Effector memory CD4-positive, alpha-beta T cell (primary cell): ENCODE data around the gene ATL1.

Source experiments
- DNase-seq, 3 donors: peaks; one replicate each; pipeline ENCODE4 v3.0.0-alpha.2; 2020
- H3K27ac ChIP-seq: 2 replicates; pipeline ENCODE4 v1.7.0; 2013; ENCODE audit warnings: mild to moderate bottlenecking, low read length, moderate library complexity; ENCODE audit not compliant: insufficient read depth, poor library complexity, severe bottlenecking
- H3K27me3 ChIP-seq: replicated peaks from 2 replicates; pipeline ENCODE4 v1.7.0; 2013; ENCODE audit warnings: mild to moderate bottlenecking, low read length; ENCODE audit not compliant: insufficient read depth, control insufficient read depth, poor library complexity, severe bottlenecking
- H3K36me3 ChIP-seq: 2 replicates; pipeline ENCODE4 v1.7.0; 2013; ENCODE audit warnings: mild to moderate bottlenecking, low read length, moderate library complexity; ENCODE audit not compliant: control insufficient read depth, insufficient read depth
- H3K4me1 ChIP-seq: 2 replicates; pipeline ENCODE4 v1.7.0; 2013; ENCODE audit warnings: low read length, mild to moderate bottlenecking; ENCODE audit not compliant: control insufficient read depth, insufficient read depth, poor library complexity, severe bottlenecking
- H3K4me3 ChIP-seq: 2 replicates; pipeline ENCODE4 v1.7.0; 2013; ENCODE audit warnings: low read length, low read depth, mild to moderate bottlenecking; ENCODE audit not compliant: insufficient read depth, poor library complexity, severe bottlenecking
- H3K9me3 ChIP-seq: 2 replicates; pipeline ENCODE4 v1.7.0; 2013; ENCODE audit warnings: mild to moderate bottlenecking, low read length, moderate library complexity; ENCODE audit not compliant: control insufficient read depth

Gene ATL1

DNA sequence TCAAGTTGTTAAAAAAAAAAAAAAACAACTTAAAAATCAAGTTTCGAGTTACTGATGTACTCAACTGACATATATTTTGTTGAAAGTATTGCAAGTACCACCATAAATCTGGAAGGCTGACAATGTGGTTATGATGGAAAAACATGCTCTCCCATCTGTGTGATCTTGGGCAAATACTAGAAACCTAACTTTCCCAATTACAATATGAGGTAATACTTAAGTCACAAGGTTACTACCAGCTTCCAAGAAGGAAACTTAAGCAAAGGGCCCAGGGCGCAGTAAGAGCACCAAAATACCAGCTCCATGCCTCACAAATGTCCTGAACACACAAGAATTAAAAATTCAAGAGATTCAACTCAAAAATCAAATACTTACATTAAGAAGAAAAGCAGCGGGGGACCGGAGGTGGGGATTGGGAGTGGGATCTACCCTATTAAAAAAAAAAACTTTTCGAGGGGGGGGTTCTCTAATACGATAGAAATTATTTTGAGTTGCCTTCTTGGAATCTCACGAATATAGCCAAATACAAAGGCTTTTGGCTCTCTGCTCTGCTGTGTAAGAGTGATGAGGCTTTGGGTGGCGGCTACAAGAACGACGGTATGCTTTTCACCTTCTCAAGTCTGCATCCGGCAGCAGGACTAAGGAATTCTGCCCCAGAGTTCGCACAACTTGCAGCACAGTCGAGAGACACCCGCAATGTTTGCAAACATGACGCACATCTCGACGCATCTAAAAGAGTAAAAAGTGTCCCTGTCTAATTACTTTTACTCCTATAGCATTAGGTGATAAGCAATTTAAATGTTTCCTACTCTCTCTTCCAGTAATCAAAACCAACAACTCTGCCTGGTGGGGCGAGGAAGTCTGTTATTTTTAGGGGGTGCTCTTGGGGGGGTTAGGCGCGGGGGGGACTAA is 107.1 kb downstream of the ATL1 start:
- Histone ChIP-seq H3K4me3 (peak overlapping the region; percentile 64), H3K27me3 (no peaks in the 10 kb centered on the region), H3K27ac (peak overlapping the region; percentile 22), H3K36me3 (no peaks in the 10 kb centered on the region), H3K9me3 (no peaks in the 10 kb centered on the region), H3K4me1 (no peaks in the 10 kb centered on the region)
- DNase-seq: peak in 1 of 3 donors; percentile 4

- Histone ChIP-seq H3K27ac (peak overlapping the region; percentile 22), H3K9me3 (no peaks in the 10 kb centered on the region), H3K4me1 (no peaks in the 10 kb centered on the region), H3K36me3 (no peaks in the 10 kb centered on the region), H3K27me3 (no peaks in the 10 kb centered on the region), H3K4me3 (peak overlapping the region; percentile 64)
- peak in 1 of 3 donors; percentile 2 for DNase-seq
Measured at GRCh38 chr14:50667684-50667995, 107.7 kb downstream of the ATL1 start.

DNA sequence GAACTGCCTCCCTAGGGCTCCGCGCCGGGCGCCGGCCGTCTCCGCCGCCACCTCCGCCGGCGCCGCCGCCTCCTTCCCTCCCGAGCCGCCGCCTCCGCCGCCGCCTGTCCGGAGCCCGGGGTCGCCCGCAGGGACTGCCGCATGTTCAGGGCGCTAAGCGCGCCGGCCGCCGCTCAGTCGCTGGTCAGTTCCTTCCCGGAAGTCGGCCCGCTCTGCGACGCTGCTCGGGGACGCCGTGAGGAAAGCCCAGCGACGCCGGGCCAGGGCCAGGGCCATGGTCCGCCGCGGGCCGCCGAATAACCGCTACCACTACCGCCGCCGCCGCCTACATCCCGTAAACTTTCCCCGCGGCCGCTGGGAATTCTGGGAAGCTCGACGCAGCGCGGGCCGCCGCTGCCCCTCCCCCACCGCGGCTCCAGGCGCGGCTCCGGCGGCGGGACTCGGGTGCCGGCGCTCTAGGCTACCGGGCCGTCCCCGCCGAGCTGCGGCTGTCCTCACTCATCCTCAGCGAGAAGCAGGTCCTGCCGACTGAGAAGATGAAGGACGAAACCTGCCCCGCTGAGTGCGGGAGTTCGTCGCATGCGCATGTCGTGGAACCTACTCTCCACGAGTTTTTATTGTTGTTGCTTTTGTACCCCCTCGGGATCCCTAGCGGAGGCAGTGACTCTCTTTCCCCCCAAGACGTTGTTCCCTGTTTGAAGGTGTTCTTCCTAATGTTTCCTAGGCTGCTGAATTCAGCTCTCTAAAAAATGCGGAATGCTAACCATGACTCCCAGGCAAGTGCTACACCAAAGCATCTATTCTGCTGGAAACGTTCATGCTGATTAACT is 108.3 kb downstream of the ATL1 start, which contains the start of gene SAV1:
Gene SAV1 (minus strand): TSS at position 311 of the 830 bp plus-strand sequence. CDS start 339 bp downstream, outside the sequence.
- peak within 1 kb of the TSS; percentile 22 for H3K27ac ChIP-seq
- peak within 1 kb of the TSS; percentile 64 for H3K4me3 ChIP-seq
- H3K36me3 ChIP-seq: no peaks in the 10 kb centered on the region
- DNase-seq: peak; percentile 9 to 26 (median 11)
- no peaks in the 10 kb centered on the region for H3K4me1 ChIP-seq
- H3K27me3 ChIP-seq: no peaks in the 10 kb centered on the region
- H3K9me3 ChIP-seq: no peaks in the 10 kb centered on the region

GRCh38 chr14:50668826-50669143 is 108.8 kb downstream of the ATL1 start:
- no peak overlapping the region for H3K27ac ChIP-seq
- no peak for DNase-seq

GRCh38 chr14:50669441-50669986 is 109.6 kb downstream of the ATL1 start:
- no peaks in the 10 kb centered on the region for H3K9me3 ChIP-seq
- no peak overlapping the region for H3K4me3 ChIP-seq
- H3K36me3 ChIP-seq: no peaks in the 10 kb centered on the region
- DNase-seq: no peak
- no peaks in the 10 kb centered on the region for H3K27me3 ChIP-seq
- H3K27ac ChIP-seq: no peak overlapping the region
- no peaks in the 10 kb centered on the region for H3K4me1 ChIP-seq

More at GRCh38 chr14:50668826-50669143, 108.8 kb downstream of the ATL1 start:
- H3K27me3 ChIP-seq: no peaks in the 10 kb centered on the region
- H3K4me1 ChIP-seq: no peaks in the 10 kb centered on the region
- no peaks in the 10 kb centered on the region for H3K9me3 ChIP-seq
- peak overlapping the region; percentile 64 for H3K4me3 ChIP-seq
- no peaks in the 10 kb centered on the region for H3K36me3 ChIP-seq

GRCh38 chr14:50670196-50670865 is 110.4 kb downstream of the ATL1 start:
- Histone ChIP-seq H3K27ac (no peak overlapping the region), H3K4me1 (no peaks in the 10 kb centered on the region), H3K36me3 (no peaks in the 10 kb centered on the region), H3K9me3 (no peaks in the 10 kb centered on the region), H3K27me3 (no peaks in the 10 kb centered on the region), H3K4me3 (no peak overlapping the region)
- DNase-seq: no peak

- Histone ChIP-seq H3K36me3 (no peaks in the 10 kb centered on the region), H3K4me3 (no peak overlapping the region), H3K27me3 (no peaks in the 10 kb centered on the region), H3K4me1 (no peaks in the 10 kb centered on the region), H3K9me3 (no peaks in the 10 kb centered on the region), H3K27ac (no peak overlapping the region)
- no peak for DNase-seq
Measured at GRCh38 chr14:50670866-50671256, 110.9 kb downstream of the ATL1 start.

DNA sequence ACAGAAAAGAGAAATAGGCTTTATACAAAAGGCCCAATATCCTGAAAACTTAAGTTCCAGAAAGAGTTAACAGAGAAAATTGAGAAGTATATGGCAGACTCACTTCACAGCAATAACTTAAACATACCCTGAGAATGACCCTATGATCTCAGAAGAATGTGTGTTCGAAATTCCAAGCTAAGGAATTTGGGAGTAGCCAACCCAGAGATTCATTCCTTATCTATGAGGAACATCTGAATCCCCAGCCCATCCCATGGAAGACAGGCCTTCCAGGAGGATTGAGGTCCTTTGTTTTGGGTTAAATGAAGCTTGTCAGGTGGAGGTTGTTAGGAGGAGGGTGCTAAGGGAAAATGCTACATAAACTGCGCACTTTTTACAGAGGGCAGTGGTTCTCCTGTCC is 115.7 kb downstream of the ATL1 start:
- no peaks in the 10 kb centered on the region for H3K27me3 ChIP-seq
- no peak overlapping the region for H3K27ac ChIP-seq
- H3K4me3 ChIP-seq: no peak overlapping the region
- DNase-seq: no peak
- H3K4me1 ChIP-seq: no peaks in the 10 kb centered on the region
- no peaks in the 10 kb centered on the region for H3K36me3 ChIP-seq
- H3K9me3 ChIP-seq: no peaks in the 10 kb centered on the region

- H3K27ac ChIP-seq: no peak overlapping the region
- H3K36me3 ChIP-seq: no peaks in the 10 kb centered on the region
- H3K9me3 ChIP-seq: no peaks in the 10 kb centered on the region
- no peaks in the 10 kb centered on the region for H3K27me3 ChIP-seq
- H3K4me3 ChIP-seq: no peak overlapping the region
- DNase-seq: no peak
- no peaks in the 10 kb centered on the region for H3K4me1 ChIP-seq
Measured at GRCh38 chr14:50676814-50677516, 117.0 kb downstream of the ATL1 start.
